HG02763 (cell line): ENCODE data around the gene SLC1A4.
"Not testable (repeated sequence)": the region's sequence is repeated elsewhere in the genome, so short reads cannot be mapped to it uniquely, and the experiment has no call there.

ENCODE experiments used
- ATAC-seq: cut with Tn5 transposase; IDR thresholded peaks from one replicate; pipeline ENCODE4 v1.9.1; 2021; ENCODE audit warnings: mild to moderate bottlenecking, moderate library complexity; ENCODE audit not compliant: unreplicated experiment

SLC1A4 gene

DNA sequence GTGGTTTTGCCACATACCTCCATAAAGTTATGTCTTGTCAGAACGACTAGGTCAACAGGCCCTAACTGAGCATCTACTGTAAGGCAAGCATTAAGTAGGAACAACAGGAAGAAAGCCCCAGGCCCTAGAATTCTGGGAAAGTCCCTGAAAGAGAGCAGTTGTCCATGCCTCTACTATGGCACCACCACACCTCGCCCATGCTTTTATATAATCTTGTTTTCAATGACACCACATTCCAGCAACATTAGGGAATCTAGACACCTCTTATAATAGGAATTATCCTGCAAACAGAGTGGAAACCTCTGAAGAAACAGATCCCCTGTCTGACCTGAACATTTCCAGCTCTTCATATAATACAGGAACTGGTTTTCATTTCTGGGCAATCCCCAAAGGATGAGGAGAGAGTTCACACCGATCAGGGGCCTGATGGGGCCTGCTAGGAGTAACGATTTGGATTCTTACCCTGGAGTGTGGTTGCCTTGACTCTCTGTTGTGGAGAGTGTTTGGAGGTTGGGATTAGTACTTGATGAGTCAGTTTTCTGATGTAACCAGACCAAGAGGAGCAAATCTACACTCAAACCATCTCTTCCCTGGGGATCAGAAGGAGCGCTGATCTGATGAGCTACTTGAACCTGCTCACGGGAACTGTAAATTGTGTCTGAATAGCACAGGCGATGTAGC, 35.1 kb downstream of the SLC1A4 start:
- ATAC-seq, result no peak

DNA sequence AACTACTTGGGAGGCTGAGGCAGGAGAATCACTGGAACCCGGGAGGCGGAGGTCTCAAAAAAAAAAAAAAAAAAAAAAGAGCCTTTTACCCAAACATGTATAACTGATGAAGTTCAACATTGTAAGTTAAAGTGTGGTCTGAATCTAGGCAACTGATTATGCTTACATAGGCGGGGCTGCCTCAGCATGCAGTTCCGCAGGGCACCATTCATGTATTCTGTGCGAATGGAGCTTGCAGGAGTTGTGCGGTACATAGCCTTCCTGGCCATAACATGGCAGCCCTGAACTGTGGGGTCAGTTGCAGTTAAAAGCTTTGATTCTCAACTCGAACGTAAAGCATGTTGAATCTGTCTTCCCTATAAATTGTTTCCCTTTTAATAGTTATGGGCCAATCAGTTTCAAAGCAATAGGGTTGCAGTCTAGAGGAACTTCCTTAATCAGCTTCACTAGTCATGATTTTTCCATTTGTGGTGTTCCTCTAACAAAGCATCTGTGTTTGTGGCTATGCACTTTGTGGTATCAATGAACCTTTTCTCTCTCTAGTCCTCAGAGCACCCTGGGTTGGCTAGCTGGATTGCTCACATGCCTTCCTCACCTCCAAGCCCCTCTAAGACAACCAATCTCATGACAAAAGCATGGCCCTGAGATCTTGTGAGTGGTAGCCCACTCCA, 36.4 kb downstream of the SLC1A4 start:
- ATAC-seq, result no peak

GRCh38 chr2:65026154-65026553, 37.0 kb downstream of the SLC1A4 start:
- ATAC-seq, result no peak

- ATAC-seq, result no peak
Measured at GRCh38 chr2:65026704-65027464, 37.7 kb downstream of the SLC1A4 start.

GRCh38 chr2:65027616-65028244, 38.5 kb downstream of the SLC1A4 start:
- ATAC-seq, result no peak

DNA sequence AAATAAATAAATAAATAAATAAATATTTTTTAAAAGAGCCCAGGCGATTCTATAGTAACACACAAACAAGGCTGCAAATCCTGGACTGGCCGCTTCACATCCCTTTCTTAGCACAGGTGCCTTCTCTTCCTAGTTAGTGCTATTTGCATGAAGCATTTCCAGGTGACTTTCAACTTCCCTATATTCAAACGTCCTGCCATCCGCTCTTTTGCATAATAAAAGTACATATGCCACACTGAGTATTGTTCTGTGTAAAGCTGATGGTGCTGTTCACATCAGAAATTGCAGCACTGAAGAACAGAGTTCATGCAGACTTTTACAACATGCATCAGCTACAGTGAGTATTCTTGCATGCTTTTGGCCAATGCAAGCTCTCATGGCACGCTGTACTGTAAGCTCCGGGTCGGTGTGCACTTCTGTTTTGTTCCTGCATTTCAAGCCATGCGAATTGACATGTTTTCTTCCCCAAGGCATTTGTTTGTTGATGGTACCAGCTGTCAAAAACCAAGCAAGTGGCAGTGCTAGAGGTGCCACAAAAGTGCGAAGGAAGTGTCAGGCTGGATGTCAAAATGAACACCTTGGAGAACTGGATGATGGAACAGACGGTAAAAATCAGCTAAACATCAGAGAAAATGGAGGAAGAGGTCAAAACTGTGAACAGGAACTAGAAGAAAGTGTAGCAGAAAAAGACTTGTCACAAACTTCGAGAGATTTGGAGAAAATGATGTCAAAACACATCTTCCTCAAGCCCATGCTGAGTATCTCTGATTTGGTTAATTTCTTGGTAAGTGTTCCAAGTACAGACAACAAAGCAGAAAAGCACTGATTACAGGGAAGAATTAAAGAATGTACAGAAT, 41.5 kb downstream of the SLC1A4 start:
- no peak for ATAC-seq

- ATAC-seq, result no peak
Measured at GRCh38 chr2:65031341-65032018, 42.3 kb downstream of the SLC1A4 start.

DNA sequence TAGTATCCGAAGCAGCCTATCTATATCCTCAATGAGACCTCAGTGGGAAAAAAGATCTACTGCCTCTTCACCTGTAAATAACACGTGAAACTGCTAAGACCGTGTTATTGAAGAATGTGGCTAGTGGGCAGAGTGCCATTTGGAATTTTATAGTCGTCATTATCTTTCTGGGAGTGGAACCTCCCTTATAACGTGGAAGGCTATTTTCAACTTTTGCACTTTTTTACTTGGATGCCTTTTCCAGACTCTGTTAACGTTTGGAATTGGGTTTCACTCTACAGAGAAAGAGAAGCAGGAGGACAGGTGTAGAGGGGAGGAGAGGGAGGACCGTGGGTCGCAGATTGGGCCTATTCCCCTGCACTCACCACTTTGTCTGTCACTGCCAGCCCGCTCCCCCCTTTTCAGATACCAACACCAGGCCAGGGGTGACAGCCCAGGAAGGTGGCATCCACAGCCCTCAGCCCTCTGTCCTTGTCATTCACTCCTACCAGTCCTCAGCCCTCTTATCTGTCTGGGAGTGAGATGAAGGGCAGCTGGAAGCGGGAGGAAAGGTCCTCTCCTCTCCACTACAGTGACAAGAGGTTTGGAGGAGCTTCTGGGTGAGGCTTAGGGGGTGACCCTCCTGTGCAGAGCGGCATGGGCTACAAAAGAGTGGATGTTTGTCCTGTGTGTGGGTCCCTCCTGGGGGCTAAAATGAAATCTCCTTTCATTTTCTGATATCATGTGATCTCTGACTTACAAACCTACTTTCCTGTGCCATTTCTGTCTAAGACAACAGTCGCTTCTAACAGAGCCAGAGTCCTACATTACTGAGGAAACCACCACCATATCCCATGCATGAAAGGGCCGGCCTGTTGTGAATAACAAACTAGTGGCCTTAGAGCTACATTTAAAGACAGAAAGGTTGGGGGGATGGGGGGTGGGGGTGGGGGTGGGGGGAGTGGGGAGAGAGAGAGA, 43.1 kb downstream of the SLC1A4 start:
- ATAC-seq, result no peak

DNA sequence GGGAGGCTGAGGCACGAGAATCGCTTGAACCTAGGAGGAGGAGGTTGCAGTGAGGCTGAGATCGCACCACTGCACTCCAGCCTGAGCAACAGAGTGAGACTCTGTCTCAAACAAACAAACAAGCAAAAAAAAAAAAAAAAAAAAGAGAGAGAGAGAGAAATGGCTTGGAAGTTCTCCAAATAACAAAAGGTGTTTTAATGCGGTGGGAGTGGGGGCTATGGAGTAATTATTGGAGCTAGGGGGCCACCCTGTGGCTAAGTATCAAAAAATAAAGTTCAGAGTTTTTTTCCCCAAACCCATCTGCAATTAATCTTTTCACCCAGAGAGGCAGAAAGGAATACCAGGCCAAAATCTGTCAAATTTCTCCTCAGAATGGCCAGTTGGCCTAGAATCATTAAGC, 44.0 kb downstream of the SLC1A4 start:
- ATAC-seq, result no peak

GRCh38 chr2:65033667-65034066, 44.5 kb downstream of the SLC1A4 start:
- ATAC-seq, result not testable (repeated sequence)

GRCh38 chr2:65035351-65035943, 46.2 kb downstream of the SLC1A4 start:
- ATAC-seq, result no peak

- no peak for ATAC-seq
Measured at GRCh38 chr2:65037178-65037577, 48.0 kb downstream of the SLC1A4 start.

DNA sequence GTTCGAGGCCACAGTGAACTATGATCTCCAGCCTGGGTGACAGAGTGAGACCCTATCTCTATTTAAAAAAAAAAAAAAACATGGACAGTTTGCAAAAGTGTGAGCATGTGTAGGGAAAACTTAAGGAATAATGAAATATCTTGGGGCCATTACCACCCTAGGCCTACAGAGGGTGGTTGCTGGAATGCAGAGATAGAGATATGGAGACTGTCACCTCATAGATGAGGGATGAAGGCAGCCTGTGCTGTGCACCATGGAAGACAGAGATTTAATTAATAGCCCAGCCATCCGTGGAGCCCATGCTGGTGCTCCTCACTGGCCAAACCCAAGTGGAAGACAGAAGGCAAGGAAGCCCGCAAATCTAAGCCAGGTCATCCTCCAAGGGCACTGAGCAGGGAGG, 50.4 kb downstream of the SLC1A4 start:
- ATAC-seq, result no peak

- ATAC-seq, result no peak
Measured at GRCh38 chr2:65040400-65041261, 51.4 kb downstream of the SLC1A4 start.

DNA sequence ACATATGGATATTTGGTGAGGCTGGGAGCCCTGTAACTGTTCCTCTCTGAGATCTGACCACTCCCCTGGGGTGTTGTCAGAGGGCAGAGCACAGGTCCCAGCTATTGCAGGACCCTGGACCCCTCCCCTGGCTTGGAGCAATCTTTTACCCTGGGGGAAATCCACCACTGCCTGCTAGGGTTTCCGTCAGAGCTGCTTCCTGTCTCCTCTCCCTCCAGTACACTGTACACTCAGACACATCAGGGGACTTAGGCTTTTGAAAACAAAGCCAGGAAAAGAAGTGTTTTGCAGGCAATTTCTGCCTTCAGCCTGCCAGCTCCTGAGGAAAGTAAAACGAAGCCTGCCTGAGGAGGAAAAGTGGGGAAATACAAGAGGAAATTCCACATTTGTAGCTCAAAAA, 53.8 kb downstream of the SLC1A4 start:
- ATAC-seq, result no peak

DNA sequence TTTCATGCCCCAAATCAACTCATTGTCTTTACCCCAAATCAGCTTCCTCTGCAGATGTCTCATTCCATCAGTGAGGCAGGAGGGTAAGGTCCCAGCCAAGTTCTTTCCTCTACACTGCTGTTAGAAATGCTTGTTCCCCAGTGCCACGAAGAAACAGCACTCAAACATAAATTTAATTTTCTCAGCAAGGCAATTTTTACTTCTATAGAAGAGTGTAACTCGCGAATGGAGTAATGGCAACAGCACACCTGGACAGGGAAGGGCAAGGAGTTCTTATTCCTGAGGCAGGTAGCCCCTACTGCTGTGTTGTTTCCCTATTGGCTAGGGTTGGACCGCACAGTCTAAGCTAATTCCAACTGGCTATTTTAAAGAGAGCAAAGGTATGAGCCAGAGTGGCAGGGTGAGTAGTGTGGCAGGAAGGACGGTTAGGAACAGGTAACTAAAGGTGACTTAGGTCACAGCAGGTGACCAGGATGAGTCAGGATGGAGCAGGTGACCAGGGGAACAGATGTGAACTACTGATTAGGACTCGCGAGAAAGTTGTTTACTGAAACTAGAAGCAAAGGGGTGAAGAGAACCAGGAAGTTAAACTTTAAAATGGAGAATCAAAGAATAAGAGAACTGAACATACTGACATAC, 55.0 kb downstream of the SLC1A4 start:
- ATAC-seq, result no peak

GRCh38 chr2:65045651-65046050, 56.5 kb downstream of the SLC1A4 start:
- no peak for ATAC-seq
